Natural killer cell (primary cell): ENCODE results near the gene MCM3AP. TPM values are rescaled to one million over a fixed set of nuclear protein-coding genes. Genes with fewer than 3 reads are reported as not detected.

Source experiments
- ATAC-seq, 3 donors: fragments of 150-1000 bp in 2 of 3; fragments of 200-7000 bp in 1 of 3; cut with Tn5 transposase; 1 replicate in 1 of 3; 2 replicates in 2 of 3; pipeline ENCODE4 v1.10.0; 2021; ENCODE audit warnings: mild to moderate bottlenecking in 2 of 3, moderate library complexity in 2 of 3
- DNase-seq, 2 donors: peaks; one replicate each; pipeline versions ENCODE4 v3.0.0 to v3.0.0-alpha.2; 2013 to 2021; ENCODE audit warnings: mixed read lengths in 1 of 2
- H3K27ac ChIP-seq: one replicate; pipeline ENCODE4 v1.5.1; 2013; ENCODE audit warnings: mild to moderate bottlenecking, low read length
- H3K27me3 ChIP-seq: one replicate; pipeline ENCODE4 v1.6.1; 2013; ENCODE audit warnings: low read length; ENCODE audit not compliant: control insufficient read depth, insufficient read depth
- H3K36me3 ChIP-seq: one replicate; pipeline ENCODE4 v1.6.1; 2013; ENCODE audit warnings: low read length; ENCODE audit not compliant: control insufficient read depth, insufficient read depth
- H3K4me1 ChIP-seq: one replicate; pipeline ENCODE4 v1.6.1; 2013; ENCODE audit warnings: low read length; ENCODE audit not compliant: control insufficient read depth, insufficient read depth
- H3K4me3 ChIP-seq: one replicate; pipeline ENCODE4 v1.5.1; 2013; ENCODE audit warnings: low read length
- H3K9me3 ChIP-seq: one replicate; pipeline ENCODE4 v1.6.1; 2013; ENCODE audit warnings: low read length; ENCODE audit not compliant: control insufficient read depth, insufficient read depth
- H3K27ac Mint-ChIP-seq, 2 donors: one replicate each; pipeline ENCODE4 v1.8.0; 2022; ENCODE audit warnings: mild to moderate bottlenecking in 2 of 2, mixed read lengths in 2 of 2, moderate library complexity in 1 of 2
- H3K27me3 Mint-ChIP-seq, 2 donors: one replicate each; pipeline ENCODE4 v1.8.0; 2022; ENCODE audit warnings: low read depth in 2 of 2, mixed read lengths in 2 of 2
- H3K36me3 Mint-ChIP-seq: one replicate; pipeline ENCODE4 v1.8.0; 2022; ENCODE audit warnings: mixed read lengths
- H3K4me1 Mint-ChIP-seq, 2 donors: one replicate each; pipeline ENCODE4 v1.8.0; 2022; ENCODE audit warnings: mixed read lengths in 2 of 2
- H3K4me3 Mint-ChIP-seq: one replicate; pipeline ENCODE4 v1.8.0; 2022; ENCODE audit warnings: mild to moderate bottlenecking, moderate library complexity, mixed read lengths
- H3K9me3 Mint-ChIP-seq, 2 donors: one replicate each; pipeline ENCODE4 v1.8.0; 2022; ENCODE audit warnings: mixed read lengths in 2 of 2
- CTCF ChIP-seq: fragments of 200-600 bp; IDR thresholded peaks from one replicate; pipeline ENCODE4 v1.8.0; 2022; ENCODE audit warnings: antibody characterized with exemption
- WGBS: methylation state at CpG from one replicate; pipeline ENCODE4 v1.1.7; 2013; ENCODE audit warnings: missing lambda C conversion rate; ENCODE audit not compliant: insufficient coverage; 5-methylcytosine and 5-hydroxymethylcytosine counted together
- intact Hi-C: fragments of 100-400 bp; cut with micrococcal nuclease; formaldehyde crosslinking; loops from one replicate; pipeline ENCODE4 v1.14.2; 2022
- total RNA-seq, 4 donors: library from RNA; stranded (reverse); fragments of 120-200 nt in 1 of 4; gene quantifications; one replicate each; pipeline versions ENCODE4 v1.2.3 to v1.2.4, GENCODE V29; 2013 to 2022

The MCM3AP gene
- total RNA-seq, 3 donors from 2014 or later (not counting 1 experiment from before 2014, with no cell fraction given) = 143 to 172 (median 159) TPM

GRCh38 chr21:46319186-46319585 lies 33.8 kb upstream of the MCM3AP start:
- WGBS = 93% methylated on average over 7 of the region's 7 CpGs
- intact Hi-C loops = no loop called here
- H3K27me3 Mint-ChIP-seq = no peaks in the 10 kb centered on the region
- Histone ChIP-seq H3K27me3 (no peaks in the 10 kb centered on the region), H3K9me3 (no peaks in the 10 kb centered on the region), H3K27ac (no peak overlapping the region), H3K36me3 (no peaks in the 10 kb centered on the region), H3K4me3 (no peak overlapping the region), H3K4me1 (peaks cover 14% of the 10 kb centered on the region)
- H3K36me3 Mint-ChIP-seq = no peaks in the 10 kb centered on the region
- H3K9me3 Mint-ChIP-seq = no peaks in the 10 kb centered on the region
- no peak for ATAC-seq
- TF ChIP-seq CTCF = no peak
- no peak for DNase-seq
- H3K4me3 Mint-ChIP-seq = no peak overlapping the region
- H3K4me1 Mint-ChIP-seq = peaks cover 11 to 15% of the 10 kb centered on the region in 2 donors
- no peak overlapping the region for H3K27ac Mint-ChIP-seq

DNA sequence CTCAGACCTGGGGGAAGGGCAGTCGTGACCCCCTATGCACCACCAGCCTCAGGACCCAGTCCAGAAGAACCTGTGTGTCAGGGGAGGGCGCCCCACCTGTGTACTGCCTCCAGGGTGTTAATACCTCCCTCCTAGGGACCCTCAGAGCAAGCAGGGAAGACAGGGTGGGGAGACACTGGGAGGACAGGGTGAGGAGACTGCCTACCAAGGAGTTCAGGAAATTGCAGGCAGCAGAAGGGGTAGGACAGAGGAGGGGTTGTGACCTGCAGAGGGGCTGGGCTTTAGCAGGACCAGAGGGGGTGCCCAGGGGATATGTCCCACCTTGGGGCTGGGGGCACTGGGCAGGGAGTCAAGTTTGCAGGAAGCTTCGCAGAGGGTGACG lies 33.0 kb upstream of the MCM3AP start:
- H3K27me3 Mint-ChIP-seq = no peaks in the 10 kb centered on the region

GRCh38 chr21:46317710-46318463 lies 32.5 kb upstream of the MCM3AP start:
- no peak for TF ChIP-seq CTCF
- no peaks in the 10 kb centered on the region for H3K27me3 Mint-ChIP-seq

More for the DNA sequence above, 33.0 kb upstream of the MCM3AP start:
- H3K36me3 Mint-ChIP-seq = no peaks in the 10 kb centered on the region
- Histone ChIP-seq H3K36me3 (no peaks in the 10 kb centered on the region), H3K4me3 (no peak overlapping the region), H3K4me1 (peaks cover 13% of the 10 kb centered on the region), H3K27ac (no peak overlapping the region), H3K27me3 (no peaks in the 10 kb centered on the region), H3K9me3 (no peaks in the 10 kb centered on the region)
- no peak overlapping the region for H3K4me3 Mint-ChIP-seq
- WGBS = 94% methylated on average over 4 of the region's 4 CpGs
- no peaks in the 10 kb centered on the region for H3K9me3 Mint-ChIP-seq
- DNase-seq (no peak), ATAC-seq (no peak)
- H3K4me1 Mint-ChIP-seq = peaks cover 6 to 15% of the 10 kb centered on the region in 2 donors
- intact Hi-C loops = no loop called here
- no peak for TF ChIP-seq CTCF
- no peak overlapping the region for H3K27ac Mint-ChIP-seq

More at GRCh38 chr21:46317710-46318463, 32.5 kb upstream of the MCM3AP start:
- no peak for DNase-seq
- no peak overlapping the region for H3K27ac Mint-ChIP-seq
- H3K36me3 Mint-ChIP-seq = no peaks in the 10 kb centered on the region
- ATAC-seq = no peak
- H3K9me3 ChIP-seq = no peaks in the 10 kb centered on the region
- peaks cover 8% of the 10 kb centered on the region for H3K4me1 ChIP-seq
- H3K36me3 ChIP-seq = no peaks in the 10 kb centered on the region
- WGBS = 95% methylated on average over 20 of the region's 20 CpGs
- no peaks in the 10 kb centered on the region for H3K9me3 Mint-ChIP-seq
- intact Hi-C loops = no loop called here
- no peak overlapping the region for H3K27ac ChIP-seq
- H3K4me3 ChIP-seq = no peak overlapping the region
- no peaks in the 10 kb centered on the region for H3K27me3 ChIP-seq
- H3K4me3 Mint-ChIP-seq = no peak overlapping the region
- peaks cover under 1 to 11% of the 10 kb centered on the region in 2 donors for H3K4me1 Mint-ChIP-seq
